Measurements from ENCODE around the gene BABAM2.

Gene BABAM2

GRCh38 chr2:28354920-28355520 lies 464.5 kb downstream of the BABAM2 start:
- no peak overlapping the region for H3K27ac ChIP-seq (ENCODE audit: insufficient read depth in 1 of 2, low read depth in 1 of 2, low read length in 2 of 2, poor library complexity in 1 of 2, severe bottlenecking in 2 of 2)
- CTCF ChIA-PET, result interaction anchor here (0.6 to 17.7 kb wide), 9 partner anchors 11 to 650 kb away, joined by 3 to 253 read pairs (median 3); no protein-coding TSS in a partner anchor
- POLR2A ChIA-PET, result no interaction called here

GRCh38 chr2:28355521-28356094 lies 465.1 kb downstream of the BABAM2 start:
- Histone ChIP-seq H3K4me1 (ENCODE audit: control extremely low read depth in 1 of 4, control insufficient read depth in 4 of 4, insufficient read depth in 4 of 4, low read length in 3 of 4) (peaks cover 2 to 48% (median 44%) of the 10 kb centered on the region in 4 experiments), H3K27me3 (replicated peaks in 2 of 5; ENCODE audit: control insufficient read depth in 4 of 5, insufficient read depth in 5 of 5, low read length in 4 of 5) (no peaks in the 10 kb centered on the region), H3K4me3 (ENCODE audit: control insufficient read depth in 1 of 7, extremely low read depth in 1 of 7, insufficient read depth in 4 of 7, low read depth in 2 of 7, low read length in 6 of 7) (no peak overlapping the region), H3K9me3 (ENCODE audit: control extremely low read depth in 1 of 5, control insufficient read depth in 4 of 5, insufficient read depth in 2 of 5, low read depth in 1 of 5, low read length in 4 of 5) (no peaks in the 10 kb centered on the region), H3K36me3 (ENCODE audit: control insufficient read depth in 4 of 4, insufficient read depth in 4 of 4, low read length in 3 of 4) (no peaks in the 10 kb centered on the region), H3K27ac (ENCODE audit: insufficient read depth in 1 of 2, low read depth in 1 of 2, low read length in 2 of 2, poor library complexity in 1 of 2, severe bottlenecking in 2 of 2) (peak overlapping the region in 1 of 2 experiments; percentile 50)
- peak; percentile 56 to 89 (median 83) for DNase-seq
- CTCF ChIA-PET, result interaction anchor here (1.0 to 17.7 kb wide), 9 partner anchors 10 to 64 kb away, joined by 3 to 253 read pairs (median 3); no protein-coding TSS in a partner anchor
- POLR2A ChIA-PET, result interaction anchor here (1.4 to 1.6 kb wide), 2 partner anchors 10 to 23 kb away, joined by 5 read pairs; no protein-coding TSS in a partner anchor
- 77% methylated on average over 6 of the region's 6 CpGs for WGBS (ENCODE audit: insufficient coverage)

More at GRCh38 chr2:28354920-28355520, 464.5 kb downstream of the BABAM2 start:
- no peak for DNase-seq
- Histone ChIP-seq H3K36me3 (ENCODE audit: control insufficient read depth in 4 of 4, insufficient read depth in 4 of 4, low read length in 3 of 4) (no peaks in the 10 kb centered on the region), H3K27me3 (replicated peaks in 2 of 5; ENCODE audit: control insufficient read depth in 4 of 5, insufficient read depth in 5 of 5, low read length in 4 of 5) (no peaks in the 10 kb centered on the region), H3K4me3 (ENCODE audit: control insufficient read depth in 1 of 7, extremely low read depth in 1 of 7, insufficient read depth in 4 of 7, low read depth in 2 of 7, low read length in 6 of 7) (no peak overlapping the region), H3K4me1 (ENCODE audit: control extremely low read depth in 1 of 4, control insufficient read depth in 4 of 4, insufficient read depth in 4 of 4, low read length in 3 of 4) (peaks cover 2 to 42% (median 38%) of the 10 kb centered on the region in 4 experiments), H3K9me3 (ENCODE audit: control extremely low read depth in 1 of 5, control insufficient read depth in 4 of 5, insufficient read depth in 2 of 5, low read depth in 1 of 5, low read length in 4 of 5) (no peaks in the 10 kb centered on the region)
- 98% methylated on average over 9 of the region's 10 CpGs for WGBS (ENCODE audit: insufficient coverage)

GRCh38 chr2:28356095-28356911 lies 465.8 kb downstream of the BABAM2 start:
- Histone ChIP-seq H3K27me3 (replicated peaks in 2 of 5; ENCODE audit: control insufficient read depth in 4 of 5, insufficient read depth in 5 of 5, low read length in 4 of 5) (no peaks in the 10 kb centered on the region), H3K27ac (ENCODE audit: insufficient read depth in 1 of 2, low read depth in 1 of 2, low read length in 2 of 2, poor library complexity in 1 of 2, severe bottlenecking in 2 of 2) (peak overlapping the region in 1 of 2 experiments; percentile 50), H3K36me3 (ENCODE audit: control insufficient read depth in 4 of 4, insufficient read depth in 4 of 4, low read length in 3 of 4) (no peaks in the 10 kb centered on the region), H3K9me3 (ENCODE audit: control extremely low read depth in 1 of 5, control insufficient read depth in 4 of 5, insufficient read depth in 2 of 5, low read depth in 1 of 5, low read length in 4 of 5) (no peaks in the 10 kb centered on the region), H3K4me1 (ENCODE audit: control extremely low read depth in 1 of 4, control insufficient read depth in 4 of 4, insufficient read depth in 4 of 4, low read length in 3 of 4) (peaks cover 2 to 54% (median 48%) of the 10 kb centered on the region in 4 experiments), H3K4me3 (ENCODE audit: control insufficient read depth in 1 of 7, extremely low read depth in 1 of 7, insufficient read depth in 4 of 7, low read depth in 2 of 7, low read length in 6 of 7) (no peak overlapping the region)
- CTCF ChIA-PET, result interaction anchor here (1.0 to 17.7 kb wide), 8 partner anchors 10 to 63 kb away, joined by 3 to 253 read pairs (median 3); no protein-coding TSS in a partner anchor
- WGBS (ENCODE audit: insufficient coverage), result 37% methylated on average over 12 of the region's 17 CpGs
- peak; percentile 79 to 88 (median 85) for DNase-seq
- POLR2A ChIA-PET, result interaction anchor here (0.6 to 1.6 kb wide), 4 partner anchors 8 to 47 kb away, joined by 3 to 5 read pairs (median 5); no protein-coding TSS in a partner anchor

- H3K4me3 ChIP-seq (ENCODE audit: control insufficient read depth in 1 of 7, extremely low read depth in 1 of 7, insufficient read depth in 4 of 7, low read depth in 2 of 7, low read length in 6 of 7), result no peak overlapping the region
- H3K9me3 ChIP-seq (ENCODE audit: control extremely low read depth in 1 of 5, control insufficient read depth in 4 of 5, insufficient read depth in 2 of 5, low read depth in 1 of 5, low read length in 4 of 5), result no peaks in the 10 kb centered on the region
- H3K27ac ChIP-seq (ENCODE audit: insufficient read depth in 1 of 2, low read depth in 1 of 2, low read length in 2 of 2, poor library complexity in 1 of 2, severe bottlenecking in 2 of 2), result no peak overlapping the region
- WGBS (ENCODE audit: insufficient coverage), result 100% methylated on average over 5 of the region's 5 CpGs
- no peaks in the 10 kb centered on the region for H3K36me3 ChIP-seq (ENCODE audit: control insufficient read depth in 4 of 4, insufficient read depth in 4 of 4, low read length in 3 of 4)
- DNase-seq, result no peak
- H3K27me3 ChIP-seq (replicated peaks in 2 of 5; ENCODE audit: control insufficient read depth in 4 of 5, insufficient read depth in 5 of 5, low read length in 4 of 5), result no peaks in the 10 kb centered on the region
- POLR2A ChIA-PET, result interaction anchor here (0.6 to 1.6 kb wide), 5 partner anchors 8 to 46 kb away, joined by 3 to 5 read pairs (median 5); no protein-coding TSS in a partner anchor
- H3K4me1 ChIP-seq (ENCODE audit: control extremely low read depth in 1 of 4, control insufficient read depth in 4 of 4, insufficient read depth in 4 of 4, low read length in 3 of 4), result peaks cover 2 to 57% (median 48%) of the 10 kb centered on the region in 4 experiments
- CTCF ChIA-PET, result interaction anchor here (1.1 to 17.7 kb wide), 4 partner anchors 12 to 34 kb away, joined by 3 to 253 read pairs (median 4); no protein-coding TSS in a partner anchor
Observed at GRCh38 chr2:28357055-28357454, 466.5 kb downstream of the BABAM2 start.

- CTCF ChIA-PET, result interaction anchor here (1.0 to 17.7 kb wide), 3 partner anchors 11 to 35 kb away, joined by 3 to 253 read pairs (median 3); partner anchors contain the start of gene FOSL2
Observed at GRCh38 chr2:28357948-28358667, 467.6 kb downstream of the BABAM2 start.

GRCh38 chr2:28358668-28359201 lies 468.2 kb downstream of the BABAM2 start:
- Histone ChIP-seq H3K27ac (ENCODE audit: insufficient read depth in 1 of 2, low read depth in 1 of 2, low read length in 2 of 2, poor library complexity in 1 of 2, severe bottlenecking in 2 of 2) (peak overlapping the region in 1 of 2 experiments; percentile 36), H3K9me3 (ENCODE audit: control extremely low read depth in 1 of 5, control insufficient read depth in 4 of 5, insufficient read depth in 2 of 5, low read depth in 1 of 5, low read length in 4 of 5) (no peaks in the 10 kb centered on the region), H3K4me1 (ENCODE audit: control extremely low read depth in 1 of 4, control insufficient read depth in 4 of 4, insufficient read depth in 4 of 4, low read length in 3 of 4) (peaks cover 2 to 73% (median 61%) of the 10 kb centered on the region in 4 experiments), H3K4me3 (ENCODE audit: control insufficient read depth in 1 of 7, extremely low read depth in 1 of 7, insufficient read depth in 4 of 7, low read depth in 2 of 7, low read length in 6 of 7) (peak overlapping the region in 2 of 7 experiments; percentile 6 to 46), H3K36me3 (ENCODE audit: control insufficient read depth in 4 of 4, insufficient read depth in 4 of 4, low read length in 3 of 4) (no peaks in the 10 kb centered on the region), H3K27me3 (replicated peaks in 2 of 5; ENCODE audit: control insufficient read depth in 4 of 5, insufficient read depth in 5 of 5, low read length in 4 of 5) (no peaks in the 10 kb centered on the region)
- no peak for DNase-seq
- 41% methylated on average over 3 of the region's 7 CpGs for WGBS (ENCODE audit: insufficient coverage)
- POLR2A ChIA-PET, result interaction anchor here (0.7 to 4.0 kb wide), 7 partner anchors 11 to 42 kb away, joined by 3 to 19 read pairs (median 4); partner anchors contain the start of gene FOSL2
- CTCF ChIA-PET, result interaction anchor here (1.0 to 17.7 kb wide), 4 partner anchors 9 to 34 kb away, joined by 3 to 253 read pairs (median 4); partner anchors contain the start of gene FOSL2

More at GRCh38 chr2:28357948-28358667, 467.6 kb downstream of the BABAM2 start:
- 77% methylated on average over 13 of the region's 19 CpGs for WGBS (ENCODE audit: insufficient coverage)
- Histone ChIP-seq H3K27ac (ENCODE audit: insufficient read depth in 1 of 2, low read depth in 1 of 2, low read length in 2 of 2, poor library complexity in 1 of 2, severe bottlenecking in 2 of 2) (no peak overlapping the region), H3K36me3 (ENCODE audit: control insufficient read depth in 4 of 4, insufficient read depth in 4 of 4, low read length in 3 of 4) (no peaks in the 10 kb centered on the region), H3K4me1 (ENCODE audit: control extremely low read depth in 1 of 4, control insufficient read depth in 4 of 4, insufficient read depth in 4 of 4, low read length in 3 of 4) (peaks cover 2 to 67% (median 56%) of the 10 kb centered on the region in 4 experiments), H3K4me3 (ENCODE audit: control insufficient read depth in 1 of 7, extremely low read depth in 1 of 7, insufficient read depth in 4 of 7, low read depth in 2 of 7, low read length in 6 of 7) (no peak overlapping the region), H3K9me3 (ENCODE audit: control extremely low read depth in 1 of 5, control insufficient read depth in 4 of 5, insufficient read depth in 2 of 5, low read depth in 1 of 5, low read length in 4 of 5) (no peaks in the 10 kb centered on the region), H3K27me3 (replicated peaks in 2 of 5; ENCODE audit: control insufficient read depth in 4 of 5, insufficient read depth in 5 of 5, low read length in 4 of 5) (no peaks in the 10 kb centered on the region)
- POLR2A ChIA-PET, result interaction anchor here (1.1 to 4.0 kb wide), 4 partner anchors 10 to 35 kb away, joined by 4 to 19 read pairs (median 9); partner anchors contain the start of gene FOSL2
- no peak for DNase-seq

Measured in common myeloid progenitor, CD34-positive (primary cell).